Hypothalamus (tissue), 51 donors: ENCODE measurements around the gene MSX1.

ENCODE experiments used
- DNase-seq, 51 donors: peaks; one replicate each; lab custom pipeline; 2025; lab: John Stamatoyannopoulos, UW

MSX1 gene

GRCh38 chr4:4856071-4857000 is 3.1 kb upstream of the MSX1 start:
- DNase-seq: no peak

DNA sequence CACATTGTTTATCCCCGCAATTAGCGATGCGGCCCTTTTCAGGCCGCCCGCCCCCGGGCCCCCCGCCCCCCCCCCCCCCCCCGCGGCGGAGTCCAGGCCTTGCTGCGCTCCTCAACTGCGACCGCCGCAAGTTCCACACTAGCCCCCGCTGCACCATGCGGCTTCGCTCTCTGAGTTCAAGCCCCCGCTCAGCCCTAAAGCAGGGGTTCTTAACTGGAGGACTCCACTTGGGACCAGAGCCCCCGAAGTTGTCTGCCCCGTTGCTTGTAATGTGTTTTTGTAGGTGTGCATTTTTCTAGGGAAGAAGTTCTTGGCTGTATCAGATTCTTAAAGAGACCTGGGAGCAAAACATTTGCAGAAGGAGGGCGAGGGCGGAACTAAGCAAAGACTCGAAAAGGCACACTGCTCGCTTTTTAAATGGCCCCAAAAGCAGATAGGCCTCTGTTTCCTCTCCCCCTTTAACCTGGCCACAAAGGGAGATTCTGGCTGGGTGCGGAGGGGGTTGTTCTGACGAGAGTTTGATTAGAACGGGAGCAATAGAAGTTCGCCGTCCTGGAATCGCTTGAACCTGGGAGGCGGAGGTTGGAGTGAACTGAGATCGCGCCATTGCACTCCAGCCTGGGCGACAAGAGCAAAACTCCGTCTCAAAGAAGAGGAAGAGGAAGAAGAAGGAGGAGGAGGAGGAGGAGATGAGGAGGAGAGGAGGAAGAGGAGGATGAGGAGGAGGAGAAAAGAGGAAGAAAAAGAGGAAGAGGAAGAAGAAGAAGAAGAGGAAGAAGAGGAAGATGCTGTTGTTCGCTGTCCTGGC is 2.3 kb upstream of the MSX1 start:
- DNase-seq: no peak

DNA sequence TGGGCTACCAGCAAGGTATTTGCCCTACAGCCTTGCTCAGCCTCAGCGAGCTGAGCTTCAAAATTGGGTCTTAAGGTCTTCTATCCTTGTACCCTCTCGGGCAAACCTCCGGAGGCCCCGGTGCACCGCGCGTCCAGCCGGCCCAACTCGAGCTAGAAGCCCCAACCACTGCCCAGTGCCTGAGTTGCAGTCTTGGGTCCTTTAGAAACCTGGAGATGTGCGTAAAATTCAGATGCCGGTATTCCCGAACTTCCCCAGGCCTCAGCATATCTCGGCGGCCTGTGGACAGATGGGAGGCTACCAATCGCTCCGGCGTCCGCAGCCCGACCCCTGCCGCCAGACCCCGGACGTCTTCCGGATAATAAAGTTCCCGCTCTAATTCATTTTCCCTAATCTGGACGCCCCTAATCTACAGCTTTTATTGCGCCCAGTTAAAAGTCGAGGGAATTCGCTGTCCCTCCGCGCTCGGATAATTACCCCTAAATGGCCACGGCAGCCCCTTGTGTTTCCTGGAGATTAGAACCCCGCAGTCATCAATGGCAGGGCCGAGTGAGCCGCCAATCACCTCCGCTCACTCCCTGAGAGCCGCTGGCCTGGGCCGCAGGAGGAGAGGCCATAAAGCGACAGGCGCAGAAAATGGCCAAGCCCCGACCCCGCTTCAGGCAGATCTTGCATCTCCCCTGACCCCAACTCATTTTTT is 1.5 kb upstream of the MSX1 start:
- no peak for DNase-seq

- DNase-seq: no peak
Measured at GRCh38 chr4:4858527-4859324, 739 bp upstream of the MSX1 start.

GRCh38 chr4:4859799-4860599 is 534 bp downstream of the MSX1 start:
- peak in 2 of 51 donors; percentile 42 to 60 for DNase-seq

DNA sequence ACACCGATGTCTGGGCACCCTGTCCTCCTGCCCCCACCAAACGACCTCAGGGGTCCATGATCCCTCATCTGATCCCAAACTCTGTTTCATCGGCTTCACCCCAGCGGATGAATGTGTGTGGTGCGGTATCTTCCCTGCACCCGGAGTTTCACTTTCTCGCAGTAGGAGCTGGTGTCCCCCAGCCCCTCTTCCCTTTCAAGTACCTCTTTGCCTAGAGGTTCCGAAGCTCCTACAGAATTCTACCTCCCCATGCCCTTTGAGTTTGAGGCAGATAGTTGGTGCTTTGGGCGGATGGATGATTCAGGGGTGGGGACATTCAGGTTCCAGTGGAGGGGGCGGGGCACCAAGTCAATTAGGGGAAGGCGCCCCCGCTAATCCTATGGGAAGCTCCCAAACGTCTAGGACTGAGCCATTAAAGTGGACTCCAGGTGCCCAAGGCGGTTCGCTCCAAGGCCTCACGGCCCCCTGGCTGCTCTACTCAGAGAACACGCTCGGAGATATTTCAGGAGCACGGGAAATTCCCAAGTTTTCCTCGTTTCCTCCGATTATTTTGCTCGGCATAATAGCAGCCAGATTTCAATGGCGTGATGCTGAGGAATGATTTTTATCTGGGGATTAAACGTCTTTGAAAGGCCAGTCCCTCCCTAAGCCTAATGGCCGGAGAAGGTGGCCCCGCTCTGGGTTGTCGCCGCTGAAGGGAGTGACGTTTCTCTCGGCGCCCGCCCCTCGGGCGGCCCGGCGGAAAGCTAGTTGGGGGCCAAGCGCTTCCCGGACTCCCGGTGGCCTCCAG is 1.3 kb downstream of the MSX1 start:
- DNase-seq: no peak

- DNase-seq: no peak
Measured at GRCh38 chr4:4861390-4862018, 2.0 kb downstream of the MSX1 start.

DNA sequence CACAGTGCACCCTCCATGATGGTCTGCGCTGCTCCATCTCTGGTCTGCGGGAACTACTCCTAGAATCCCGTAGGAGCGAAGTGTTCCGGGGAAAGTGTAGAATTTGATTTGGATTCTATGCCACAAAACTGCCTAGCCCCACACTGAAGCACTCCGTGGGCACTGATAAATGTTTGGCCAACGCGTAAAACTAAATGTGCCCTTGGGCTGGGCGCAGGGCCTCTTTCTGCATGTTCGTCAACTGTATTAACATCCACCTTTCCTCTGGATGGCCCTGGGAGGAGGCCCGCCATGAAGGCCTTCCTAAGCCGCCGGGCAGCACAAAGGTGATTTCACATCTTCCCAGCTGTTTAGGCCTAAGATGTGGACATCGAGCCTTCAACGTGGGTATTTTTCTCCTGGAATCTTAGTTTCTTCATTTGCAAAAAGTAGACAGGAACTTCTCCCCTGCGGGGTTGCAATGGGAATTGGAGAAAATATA is 2.6 kb downstream of the MSX1 start:
- DNase-seq: no peak

DNA sequence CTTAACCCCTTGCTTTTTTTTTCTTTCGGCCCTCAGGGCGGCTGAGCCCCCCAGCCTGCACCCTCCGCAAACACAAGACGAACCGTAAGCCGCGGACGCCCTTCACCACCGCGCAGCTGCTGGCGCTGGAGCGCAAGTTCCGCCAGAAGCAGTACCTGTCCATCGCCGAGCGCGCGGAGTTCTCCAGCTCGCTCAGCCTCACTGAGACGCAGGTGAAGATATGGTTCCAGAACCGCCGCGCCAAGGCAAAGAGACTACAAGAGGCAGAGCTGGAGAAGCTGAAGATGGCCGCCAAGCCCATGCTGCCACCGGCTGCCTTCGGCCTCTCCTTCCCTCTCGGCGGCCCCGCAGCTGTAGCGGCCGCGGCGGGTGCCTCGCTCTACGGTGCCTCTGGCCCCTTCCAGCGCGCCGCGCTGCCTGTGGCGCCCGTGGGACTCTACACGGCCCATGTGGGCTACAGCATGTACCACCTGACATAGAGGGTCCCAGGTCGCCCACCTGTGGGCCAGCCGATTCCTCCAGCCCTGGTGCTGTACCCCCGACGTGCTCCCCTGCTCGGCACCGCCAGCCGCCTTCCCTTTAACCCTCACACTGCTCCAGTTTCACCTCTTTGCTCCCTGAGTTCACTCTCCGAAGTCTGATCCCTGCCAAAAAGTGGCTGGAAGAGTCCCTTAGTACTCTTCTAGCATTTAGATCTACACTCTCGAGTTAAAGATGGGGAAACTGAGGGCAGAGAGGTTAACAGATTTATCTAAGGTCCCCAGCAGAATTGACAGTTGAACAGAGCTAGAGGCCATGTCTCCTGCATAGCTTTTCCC is 3.4 kb downstream of the MSX1 start:
- no peak for DNase-seq

DNA sequence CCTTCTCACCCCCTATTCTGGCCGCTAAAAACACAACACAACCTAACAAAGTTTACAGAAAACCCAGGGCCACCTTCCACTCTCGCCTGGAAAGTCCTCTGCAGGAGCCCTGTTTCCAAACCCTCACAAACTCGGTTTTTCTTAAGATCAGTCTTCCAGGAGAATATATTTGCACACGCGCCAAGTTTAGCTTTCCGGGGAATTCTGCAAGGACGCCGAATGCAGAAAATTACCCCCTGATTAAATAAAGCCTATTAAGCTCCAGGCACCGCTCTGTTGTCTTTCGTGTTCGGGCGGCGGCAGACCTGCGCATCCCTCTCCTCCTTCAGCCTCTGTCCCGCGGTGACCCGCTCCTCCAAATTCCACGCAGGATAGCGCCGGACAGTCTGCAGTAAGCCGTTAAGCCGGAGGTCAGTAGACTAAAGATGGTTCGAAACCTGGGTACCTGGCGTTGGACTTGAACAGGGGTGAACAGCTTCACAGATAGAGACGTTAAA is 5.0 kb downstream of the MSX1 start:
- no peak for DNase-seq

DNA sequence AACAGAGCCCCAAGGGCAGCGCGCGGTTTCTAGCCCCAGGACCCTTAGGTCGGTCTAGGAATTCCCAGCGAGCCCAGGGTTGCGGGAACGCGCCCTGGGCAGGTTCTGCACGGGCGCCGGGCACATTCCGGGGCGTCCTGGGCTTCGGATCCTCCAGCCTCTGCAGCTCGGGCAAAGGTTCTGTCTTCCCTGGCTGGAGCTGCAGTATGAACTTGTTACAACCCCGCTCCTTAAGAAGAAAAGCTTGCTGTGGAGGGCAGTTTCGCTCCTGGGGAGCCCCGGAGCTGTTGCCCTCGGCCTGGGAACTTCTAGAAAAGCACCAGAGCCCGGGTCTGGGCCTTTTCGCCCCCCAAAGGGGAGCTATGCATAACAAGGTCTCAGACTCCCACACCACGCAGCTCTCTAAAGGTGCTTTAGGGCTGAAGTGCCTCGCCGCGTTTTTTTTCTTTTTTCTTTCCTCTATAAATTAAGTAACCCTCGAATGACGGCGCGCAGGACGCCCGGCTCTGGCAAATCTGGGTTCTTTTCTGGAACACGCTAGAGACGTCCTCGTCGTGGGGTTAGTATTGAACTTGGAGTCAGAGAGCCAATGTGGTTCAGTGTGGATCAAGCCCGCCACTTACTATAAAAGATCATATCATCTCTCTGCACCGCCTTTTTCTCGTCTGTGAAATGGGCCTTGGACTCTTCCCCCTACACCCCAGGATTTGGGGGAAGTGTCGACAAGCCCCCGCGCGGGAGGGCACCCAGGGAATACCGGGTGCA is 5.7 kb downstream of the MSX1 start:
- no peak for DNase-seq

DNA sequence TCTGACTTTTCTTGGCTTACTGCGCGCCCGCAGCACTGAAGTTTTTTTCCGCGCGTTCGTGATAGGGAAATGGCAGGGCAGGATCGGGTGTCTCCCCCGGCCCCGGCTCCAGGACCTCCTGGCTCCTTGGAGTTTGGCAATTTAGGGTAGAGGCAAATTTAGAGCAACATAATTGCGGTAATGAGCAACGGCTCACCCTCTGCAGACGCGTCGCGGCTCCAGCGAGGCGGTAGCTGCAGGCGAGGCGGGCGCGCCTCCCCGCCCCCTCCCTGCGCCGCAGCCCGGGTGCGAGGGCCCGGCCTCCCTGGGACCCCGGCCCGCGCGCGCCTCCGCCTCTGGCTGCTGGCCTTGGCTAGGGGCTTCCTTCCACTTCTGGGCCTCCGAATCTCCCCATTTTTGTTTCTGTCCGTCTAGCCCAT is 6.2 kb downstream of the MSX1 start:
- no peak for DNase-seq

DNA sequence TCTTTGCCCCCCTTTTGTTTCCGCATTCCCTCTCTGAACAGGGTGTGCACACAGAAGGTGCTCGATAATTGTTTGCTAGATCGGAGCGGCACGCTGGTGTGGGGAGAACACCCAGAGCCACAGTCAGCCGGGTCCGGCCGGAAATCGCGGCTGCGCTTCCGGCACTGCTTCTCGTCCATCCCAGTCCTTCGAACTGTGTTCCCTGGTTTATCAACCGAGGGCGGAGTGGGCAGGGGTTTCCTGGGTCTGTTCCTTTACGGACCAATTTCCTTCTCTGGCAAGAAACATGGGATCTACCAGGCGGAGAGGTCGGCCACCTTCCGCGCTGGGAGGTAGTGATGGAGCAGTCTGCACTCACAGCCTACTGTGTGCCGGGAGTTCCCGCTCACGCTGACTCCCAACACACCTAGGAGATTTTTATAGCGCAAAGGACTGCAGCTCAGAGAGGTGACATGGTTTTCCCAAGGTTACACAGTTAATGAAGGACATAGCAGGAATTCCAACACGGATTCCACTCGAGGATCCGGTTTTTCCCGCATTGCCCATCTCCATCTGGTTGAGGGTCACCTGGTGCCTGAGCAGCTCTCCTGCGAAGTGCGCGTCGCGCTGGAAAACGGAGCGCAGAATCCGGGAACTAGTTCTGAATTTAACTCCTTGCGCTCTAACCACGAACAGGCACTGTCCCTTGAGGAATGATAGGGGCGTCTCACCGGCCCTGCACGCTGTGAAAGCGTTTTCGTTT is 6.8 kb downstream of the MSX1 start:
- DNase-seq: no peak

- DNase-seq: no peak
Measured at GRCh38 chr4:4866866-4867374, 7.5 kb downstream of the MSX1 start.

GRCh38 chr4:4867375-4868039 is 8.0 kb downstream of the MSX1 start:
- DNase-seq: no peak
